Endothelial cell of umbilical vein (primary cell): ENCODE results near the gene CEBPB. TPM values are rescaled to one million over a fixed set of nuclear protein-coding genes. Genes with fewer than 3 reads are reported as not detected.

Source experiments
- BruUV-seq: library from RNA; stranded (reverse); fragments of 400-500 nt; replicated peaks from 2 replicates; lab custom pipeline; 2021; lab: Mats Ljungman, UMichigan
- CTCF ChIA-PET: fragments of 300-600, 350-600 bp; sonication (Branson Sonifier 250); formaldehyde crosslinking; loops from one replicate; lab custom pipeline; 2021; ENCODE audit warnings: antibody characterized with exemption, inconsistent platforms; lab: Charles Lee
- POLR2A ChIA-PET: fragments of 300-600, 350-600 bp; sonication (Branson Sonifier 250); formaldehyde crosslinking; loops from one replicate; lab custom pipeline; 2021; ENCODE audit warnings: antibody characterized with exemption, inconsistent platforms; lab: Charles Lee
- DNase-seq: peaks from one replicate; pipeline ENCODE4 v3.0.0-alpha.2; 2011; ENCODE audit warnings: low read depth, low spot score
- FAIRE-seq: peaks from 2 replicates; lab custom pipeline; 2011; peaks lifted over from hg19 to GRCh38; lab: Jason Lieb, UNC
- H2AFZ ChIP-seq: 2 replicates; pipeline ENCODE4 v1.6.0; 2012; ENCODE audit warnings: low read depth, low read length, control low read depth, inconsistent platforms
- H3K27ac ChIP-seq: 2 replicates; pipeline ENCODE4 v1.5.1; 2011; ENCODE audit warnings: low read depth, mild to moderate bottlenecking, control low read depth, low read length, moderate library complexity; ENCODE audit not compliant: insufficient read depth
- H3K27me3 ChIP-seq, 2 experiments: 2 replicates each; pipeline versions ENCODE4 v1.6.0 to v1.6.1; 2011; ENCODE audit warnings: low read length in 2 of 2, mixed read lengths in 1 of 2; ENCODE audit not compliant: control insufficient read depth in 2 of 2, insufficient read depth in 2 of 2
- H3K36me3 ChIP-seq, 2 experiments: 2 replicates in 1 of 2; 3 replicates in 1 of 2; pipeline ENCODE4 v1.5.1; 2011; ENCODE audit warnings: low read length in 2 of 2, mild to moderate bottlenecking in 1 of 2, moderate library complexity in 1 of 2; ENCODE audit not compliant: control insufficient read depth in 2 of 2, insufficient read depth in 2 of 2; ENCODE audit errors: extremely low read depth in 1 of 2
- H3K4me1 ChIP-seq: 3 replicates; pipeline ENCODE4 v1.5.1; 2011; ENCODE audit warnings: mild to moderate bottlenecking, low read length; ENCODE audit not compliant: control insufficient read depth, insufficient read depth; ENCODE audit errors: extremely low read depth
- H3K4me2 ChIP-seq: 2 replicates; pipeline ENCODE4 v1.6.1; 2011; ENCODE audit warnings: low read length, control low read depth, mixed read lengths; ENCODE audit not compliant: insufficient read depth
- H3K4me3 ChIP-seq, 3 experiments: fragments of 200-600 bp in 1 of 3; sonication (generic), shearing (Covaris generic) in 1 of 3; replicated peaks in 1 of 3; 2 replicates each; pipeline ENCODE4 v1.5.1; 2011 to 2016; ENCODE audit warnings: control low read depth in 3 of 3, low read length in 3 of 3, mild to moderate bottlenecking in 2 of 3, inconsistent platforms in 1 of 3, low read depth in 1 of 3, moderate library complexity in 1 of 3; ENCODE audit not compliant: insufficient read depth in 1 of 3
- H3K79me2 ChIP-seq: 2 replicates; pipeline ENCODE4 v1.6.0; 2012; ENCODE audit warnings: low read length, inconsistent platforms; ENCODE audit not compliant: control insufficient read depth, insufficient read depth
- H3K9ac ChIP-seq: replicated peaks from 2 replicates; pipeline ENCODE3; 2011; ENCODE audit warnings: low read length, control low read depth; ENCODE audit not compliant: insufficient read depth; ENCODE audit errors: extremely low read depth
- H3K9me1 ChIP-seq: replicated peaks from 3 replicates; pipeline ENCODE4 v1.6.0; 2011; ENCODE audit warnings: mild to moderate bottlenecking, low read length; ENCODE audit not compliant: control insufficient read depth, insufficient read depth; ENCODE audit errors: extremely low read depth
- H3K9me3 ChIP-seq: replicated peaks from 2 replicates; pipeline ENCODE4 v1.5.1; 2012; ENCODE audit warnings: low read length, inconsistent platforms; ENCODE audit not compliant: control insufficient read depth, insufficient read depth
- H4K20me1 ChIP-seq: replicated peaks from 2 replicates; pipeline ENCODE3; 2011; ENCODE audit warnings: mild to moderate bottlenecking, low read length; ENCODE audit not compliant: control insufficient read depth, insufficient read depth; ENCODE audit errors: extremely low read depth
- CTCF ChIP-seq, 2 donors: IDR thresholded peaks; 1 replicate in 1 of 2; 2 replicates in 1 of 2; pipeline ENCODE4 v1.5.1; 2011; ENCODE audit warnings: low read length in 2 of 2, mild to moderate bottlenecking in 2 of 2, moderate library complexity in 2 of 2, control low read depth in 1 of 2, inconsistent platforms in 1 of 2, low read depth in 1 of 2; ENCODE audit not compliant: insufficient read depth in 1 of 2; ENCODE audit errors: extremely low read depth in 1 of 2
- EZH2 ChIP-seq: IDR thresholded peaks from 2 replicates; pipeline ENCODE4 v1.6.1; 2012; ENCODE audit warnings: borderline replicate concordance, low read depth, mild to moderate bottlenecking, moderate library complexity, low read length, inconsistent platforms; ENCODE audit not compliant: severe bottlenecking
- FOS ChIP-seq: IDR thresholded peaks from 2 replicates; pipeline ENCODE4 v1.6.1; 2011; ENCODE audit warnings: mild to moderate bottlenecking, low read length, moderate library complexity, borderline replicate concordance; ENCODE audit not compliant: insufficient read depth
- GATA2 ChIP-seq: IDR thresholded peaks from 2 replicates; pipeline ENCODE4 v1.7.0; 2011; ENCODE audit warnings: low read depth, mild to moderate bottlenecking, moderate library complexity, mixed read lengths, low read length; ENCODE audit not compliant: insufficient read length, insufficient read depth
- JUN ChIP-seq: IDR thresholded peaks from 2 replicates; pipeline ENCODE4 v1.6.1; 2011; ENCODE audit warnings: borderline replicate concordance, low read depth; ENCODE audit not compliant: insufficient read length, insufficient read depth
- MAX ChIP-seq: IDR thresholded peaks from 2 replicates; pipeline ENCODE4 v1.6.1; 2011; ENCODE audit not compliant: insufficient read depth, insufficient read length
- MYC ChIP-seq: IDR thresholded peaks from one replicate; pipeline ENCODE4 v1.6.1; 2011; ENCODE audit warnings: mild to moderate bottlenecking, low read depth, low read length
- POLR2A ChIP-seq: IDR thresholded peaks from 2 replicates; pipeline ENCODE4 v1.6.1; 2012; ENCODE audit warnings: low read depth, mild to moderate bottlenecking, control low read depth, low read length
- POLR2AphosphoS5 ChIP-seq: IDR thresholded peaks from 2 replicates; pipeline ENCODE4 v1.6.1; 2012; ENCODE audit warnings: low read depth, mild to moderate bottlenecking, control low read depth, low read length, moderate library complexity; ENCODE audit not compliant: insufficient read depth
- dilution Hi-C: fragments of 300-500 bp; cut with MboI; formaldehyde crosslinking; loops from one replicate; pipeline ENCODE4 v1.15.0; 2019; ENCODE audit warnings: low sequenced_read_pairs; ENCODE audit not compliant: extremely low pct_ligation_motif_present
- intact Hi-C: fragments of 100-400 bp; cut with micrococcal nuclease; formaldehyde crosslinking; loops from one replicate; pipeline ENCODE4 v1.10.0; 2022
- polyA plus RNA-seq, 4 experiments: library from polyadenylated mRNA; depleted of rRNA in 3 of 4; stranded (reverse) in 3 of 4; unstranded in 1 of 4; fragments of >200 nt; gene quantifications; 2 replicates each; pipeline versions ENCODE4 v1.2.1 to v1.2.3, GENCODE V29; 2011 to 2012; ENCODE audit warnings: missing spikeins in 1 of 4
- total RNA-seq: library from RNA; stranded (reverse); gene quantifications from 2 replicates; pipeline ENCODE4 v1.2.3, GENCODE V29; 2021

The CEBPB gene
- total and polyA plus RNA-seq, 2 donors (not counting 3 experiments of a cell fraction or from before 2014, with no cell fraction given): 3.7 to 11.4 TPM

GRCh38 chr20:50218987-50219435 lies 28.4 kb downstream of the CEBPB start:
- no peaks in the 10 kb centered on the region for H3K9me3 ChIP-seq

More at GRCh38 chr20:50218987-50219435, 28.4 kb downstream of the CEBPB start:
- intact Hi-C loops (no loop called here), dilution Hi-C loops (no loop called here)
- Histone ChIP-seq H3K36me3 (no peaks in the 10 kb centered on the region), H3K27me3 (peaks cover 0 to 6% of the 10 kb centered on the region in 2 experiments), H3K79me2 (no peaks in the 10 kb centered on the region), H3K4me3 (no peak overlapping the region), H3K27ac (no peak overlapping the region), H3K9me1 (no peaks in the 10 kb centered on the region), H2AFZ (no peak overlapping the region), H3K4me2 (no peak overlapping the region), H4K20me1 (no peaks in the 10 kb centered on the region), H3K9ac (no peak overlapping the region), H3K4me1 (no peaks in the 10 kb centered on the region)
- ChIA-PET POLR2A (no interaction called here), CTCF (no interaction called here)
- TF ChIP-seq POLR2A (no peak), EZH2 (no peak), GATA2 (no peak), POLR2AphosphoS5 (no peak), MYC (no peak), JUN (no peak), CTCF (IDR thresholded peaks at IDR 0.05; ENCODE audit: extremely low read depth in 1 of 2, insufficient read depth in 1 of 2, low read depth in 1 of 2, low read length in 2 of 2) (no peak), FOS (no peak), MAX (no peak)
- BruUV-seq: no TSS peak
- no peak for DNase-seq
- FAIRE-seq: no peak
